A673 (cell line): Measurements from ENCODE around the gene DIP2C. TPM values are rescaled to one million over a fixed set of nuclear protein-coding genes. Genes with fewer than 3 reads are reported as not detected.

Experiments used
- BruUV-seq: library from RNA; stranded (reverse); fragments of 400-500 nt; replicated peaks from 2 replicates; lab custom pipeline; 2021; lab: Mats Ljungman, UMichigan
- CTCF ChIA-PET: fragments of 300-600 bp; sonication (Branson Sonifier 250); formaldehyde crosslinking; loops from one replicate; lab custom pipeline; 2022; ENCODE audit warnings: antibody characterized with exemption; lab: Charles Lee
- POLR2A ChIA-PET: fragments of 300-600 bp; sonication (Branson Sonifier 250); formaldehyde crosslinking; loops from one replicate; lab custom pipeline; 2022; ENCODE audit warnings: antibody characterized with exemption; ENCODE audit not compliant: low non-redundant PET; lab: Charles Lee
- DNase-seq: peaks from one replicate; pipeline ENCODE4 v3.0.0-alpha.2; 2015; ENCODE audit warnings: low spot score
- H3K27ac ChIP-seq: fragments of 200-600 bp; sonication (generic); 2 replicates; pipeline ENCODE4 v1.5.1; 2016; ENCODE audit warnings: mixed run types, low read depth, mild to moderate bottlenecking, mixed read lengths, antibody characterized with exemption, low read length; ENCODE audit not compliant: poor library complexity, severe bottlenecking
- H3K27me3 ChIP-seq: fragments of 200-600 bp; sonication (generic); replicated peaks from 2 replicates; pipeline ENCODE4 v1.6.1; 2017; ENCODE audit warnings: mixed run types, low read depth, mild to moderate bottlenecking, mixed read lengths, antibody characterized with exemption, low read length; ENCODE audit not compliant: insufficient read depth, poor library complexity
- H3K36me3 ChIP-seq: fragments of 200-600 bp; sonication (generic); 2 replicates; pipeline ENCODE4 v1.6.1; 2016; ENCODE audit warnings: mixed run types, mild to moderate bottlenecking, mixed read lengths, antibody characterized with exemption, low read length; ENCODE audit not compliant: insufficient read depth, poor library complexity, severe bottlenecking
- H3K4me1 ChIP-seq: fragments of 200-600 bp; sonication (generic); 2 replicates; pipeline ENCODE4 v1.6.1; 2017; ENCODE audit warnings: mixed run types, mild to moderate bottlenecking, mixed read lengths, antibody characterized with exemption, low read length; ENCODE audit not compliant: insufficient read depth, poor library complexity, severe bottlenecking
- H3K4me3 ChIP-seq: fragments of 200-600 bp; sonication (generic); 2 replicates; pipeline ENCODE4 v1.5.1; 2016; ENCODE audit warnings: low read depth, mixed run types, mild to moderate bottlenecking, mixed read lengths, low read length; ENCODE audit not compliant: poor library complexity, severe bottlenecking
- H3K9me3 ChIP-seq: fragments of 200-600 bp; sonication (generic); 2 replicates; pipeline ENCODE4 v1.6.1; 2016; ENCODE audit warnings: mixed run types, low read depth, mild to moderate bottlenecking, mixed read lengths, antibody characterized with exemption, low read length; ENCODE audit not compliant: poor library complexity, severe bottlenecking
- CTCF ChIP-seq: fragments of 300-800, 200-600 bp; sonication (generic); conservative IDR thresholded peaks from 2 replicates; pipeline ENCODE4 v1.5.1; 2017; ENCODE audit warnings: low read depth, mild to moderate bottlenecking, antibody characterized with exemption, low read length, moderate library complexity, mixed read lengths
- EZH2 ChIP-seq: fragments of 200-600 bp; sonication (generic); IDR thresholded peaks from 2 replicates; pipeline ENCODE4 v1.6.1; 2017; ENCODE audit warnings: borderline replicate concordance, low read depth, mild to moderate bottlenecking, mixed read lengths, antibody characterized with exemption, low read length; ENCODE audit not compliant: poor library complexity, severe bottlenecking
- intact Hi-C: fragments of 100-400 bp; cut with micrococcal nuclease; formaldehyde crosslinking; loops from one replicate; pipeline ENCODE4 v1.10.0; 2022; ENCODE audit not compliant: unreplicated experiment
- total RNA-seq: library from RNA; stranded (reverse); gene quantifications from 2 replicates; pipeline ENCODE4 v1.2.3, GENCODE V29; 2021

DIP2C gene
- total RNA-seq, 1 experiment from 2014 or later, result 13.2 TPM

DNA sequence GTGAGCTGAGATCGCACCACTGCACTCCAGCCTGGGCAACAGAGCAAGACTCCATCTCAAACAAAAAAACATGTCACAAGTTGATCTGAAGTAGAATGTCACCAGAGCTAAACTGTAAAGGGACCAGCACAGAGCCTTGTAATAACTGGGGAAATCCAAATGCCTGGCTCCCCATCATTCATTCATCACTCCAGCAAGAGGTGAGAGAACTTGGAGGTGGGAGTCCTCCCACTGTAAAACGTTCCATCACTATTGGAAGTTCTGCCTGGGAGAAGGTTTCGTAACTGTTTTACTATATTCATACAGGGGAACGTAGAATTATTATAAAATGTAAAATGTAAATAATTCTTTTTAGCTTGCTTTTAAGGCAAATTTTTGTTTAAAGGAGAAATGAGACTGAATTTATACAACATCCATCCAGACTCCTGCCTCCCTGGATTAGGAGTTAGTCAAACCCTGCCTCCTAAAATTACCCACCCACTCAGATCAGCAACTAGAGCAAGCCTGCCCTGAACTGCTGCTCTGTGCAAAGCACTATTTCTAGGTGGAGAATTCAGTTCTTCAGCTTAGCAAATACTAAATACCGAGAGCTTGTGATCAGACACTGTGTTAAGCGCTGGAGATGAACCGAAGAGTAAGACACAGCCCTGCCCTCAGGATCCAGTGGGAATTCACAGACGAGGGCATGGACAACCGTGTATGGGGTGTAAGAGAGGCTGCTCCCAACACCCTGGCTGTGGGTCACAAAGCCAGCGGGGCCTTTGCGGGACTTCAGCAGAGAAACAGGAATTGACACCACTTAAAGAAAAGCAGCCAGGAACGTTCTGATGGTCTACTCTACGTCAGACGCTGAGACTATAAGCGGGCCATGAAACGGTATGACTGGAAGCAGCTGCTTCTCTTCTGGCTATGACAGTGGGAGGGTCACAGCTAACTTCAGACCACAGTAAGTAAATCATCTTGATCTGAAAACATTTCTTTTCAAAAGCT, 345.9 kb downstream of the DIP2C start:
- TF ChIP-seq EZH2 (no peak), CTCF (no peak)
- ChIA-PET CTCF (no interaction called here), POLR2A (no interaction called here)
- H3K27me3 ChIP-seq, result no peaks in the 10 kb centered on the region
- H3K4me1 ChIP-seq, result no peaks in the 10 kb centered on the region
- BruUV-seq, result no TSS peak
- H3K27ac ChIP-seq, result no peak overlapping the region
- H3K36me3 ChIP-seq, result no peaks in the 10 kb centered on the region
- no peak overlapping the region for H3K4me3 ChIP-seq
- DNase-seq, result no peak
- H3K9me3 ChIP-seq, result no peaks in the 10 kb centered on the region
- intact Hi-C loops, result no loop called here

- intact Hi-C loops, result no loop called here
- no TSS peak for BruUV-seq
- H3K4me3 ChIP-seq, result no peak overlapping the region
- peaks cover 4% of the 10 kb centered on the region for H3K36me3 ChIP-seq
- no peak for DNase-seq
- H3K27ac ChIP-seq, result no peak overlapping the region
- TF ChIP-seq CTCF (no peak), EZH2 (no peak)
- ChIA-PET POLR2A (no interaction called here), CTCF (no interaction called here)
- no peaks in the 10 kb centered on the region for H3K9me3 ChIP-seq
- H3K27me3 ChIP-seq, result no peaks in the 10 kb centered on the region
- H3K4me1 ChIP-seq, result no peaks in the 10 kb centered on the region
Measured at GRCh38 chr10:341081-341740, 348.3 kb downstream of the DIP2C start.

DNA sequence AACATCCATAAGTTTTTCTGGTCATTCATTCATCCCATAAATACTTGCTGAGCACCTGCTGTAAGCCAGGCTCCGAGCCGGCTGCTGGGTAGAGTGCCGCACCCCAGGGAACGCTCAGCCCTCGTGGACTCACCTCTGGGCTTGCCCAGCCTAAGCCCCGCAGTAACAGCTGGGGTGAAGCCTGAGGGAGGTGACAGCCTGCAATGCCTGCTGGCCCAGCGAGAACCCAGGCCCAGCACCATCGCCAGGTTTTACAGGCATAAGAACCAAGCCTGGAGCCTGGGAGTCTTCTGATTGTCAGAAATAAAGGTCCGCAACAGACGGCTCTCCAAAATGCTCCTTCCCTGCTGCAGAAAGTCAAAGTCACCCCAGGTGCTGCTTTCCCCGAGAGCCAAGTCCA, 348.8 kb downstream of the DIP2C start:
- ChIA-PET POLR2A (no interaction called here), CTCF (no interaction called here)
- TF ChIP-seq EZH2 (no peak), CTCF (no peak)
- Histone ChIP-seq H3K4me1 (no peaks in the 10 kb centered on the region), H3K36me3 (peaks cover 4% of the 10 kb centered on the region), H3K9me3 (no peaks in the 10 kb centered on the region), H3K27me3 (no peaks in the 10 kb centered on the region), H3K27ac (no peak overlapping the region), H3K4me3 (no peak overlapping the region)
- intact Hi-C loops, result no loop called here
- DNase-seq, result no peak
- no TSS peak for BruUV-seq
